WTC11 (cell line): Measurements from ENCODE around the gene TAS1R2. TPM values are rescaled to one million over a fixed set of nuclear protein-coding genes. Genes with fewer than 3 reads are reported as not detected.
A peak's percentile ranks its signal among the peaks of the same experiment; 100 is the strongest.
"Not testable (repeated sequence)": the region's sequence is repeated elsewhere in the genome, so short reads cannot be mapped to it uniquely, and the experiment has no call there.

Experiments
- ATAC-seq: fragments of 200-7000 bp; cut with Tn5 transposase; 2 replicates; pipeline ENCODE4 v1.10.0; 2021; ENCODE audit warnings: mild to moderate bottlenecking, moderate library complexity
- CTCF ChIA-PET: fragments of 300-600 bp; sonication (Branson Sonifier 250); formaldehyde crosslinking; loops from one replicate; lab custom pipeline; 2021; ENCODE audit warnings: antibody characterized with exemption; lab: Charles Lee
- POLR2A ChIA-PET: fragments of 350-600 bp; sonication (Branson Sonifier 250); formaldehyde crosslinking; loops from one replicate; lab custom pipeline; 2021; ENCODE audit warnings: antibody characterized with exemption; lab: Charles Lee
- DNase-seq: peaks from one replicate; pipeline ENCODE4 v3.0.0; 2021; ENCODE audit warnings: low spot score
- H3K27ac Mint-ChIP-seq: 2 replicates; pipeline ENCODE4 v1.8.0; 2021; ENCODE audit warnings: mixed read lengths
- H3K27me3 Mint-ChIP-seq: 2 replicates; pipeline ENCODE4 v1.8.0; 2021; ENCODE audit warnings: low read depth, mild to moderate bottlenecking, moderate library complexity, mixed read lengths
- H3K36me3 Mint-ChIP-seq: 2 replicates; pipeline ENCODE4 v1.8.0; 2021; ENCODE audit warnings: mixed read lengths
- H3K4me1 Mint-ChIP-seq: 2 replicates; pipeline ENCODE4 v1.8.0; 2022; ENCODE audit warnings: mixed read lengths
- H3K4me3 Mint-ChIP-seq: 2 replicates; pipeline ENCODE4 v1.8.0; 2021; ENCODE audit warnings: mild to moderate bottlenecking, moderate library complexity, mixed read lengths
- H3K9me3 Mint-ChIP-seq: 2 replicates; pipeline ENCODE4 v1.8.0; 2021; ENCODE audit warnings: mixed read lengths
- EMX1 ChIP-seq: fragments of 250-450 bp; sonication (Bioruptor Pico); IDR thresholded peaks from 2 replicates; pipeline ENCODE4 v1.8.0; 2021; ENCODE audit warnings: mild to moderate bottlenecking
- FOXK1 ChIP-seq: sonication (generic); formaldehyde crosslinking; IDR thresholded peaks from 2 replicates; pipeline ENCODE4 v1.8.0; 2022; ENCODE audit warnings: mild to moderate bottlenecking, moderate library complexity, missing genetic modification reagents
- GRHL2 ChIP-seq: fragments of 250-450 bp; sonication (Bioruptor Pico); IDR thresholded peaks from 2 replicates; pipeline ENCODE4 v1.8.0; 2022; ENCODE audit warnings: mild to moderate bottlenecking, moderate library complexity; ENCODE audit not compliant: insufficient replicate concordance, severe bottlenecking
- GTF2I ChIP-seq: fragments of 250-450 bp; sonication (Bioruptor Pico); conservative IDR thresholded peaks from 2 replicates; pipeline ENCODE4 v1.4.0; 2021; ENCODE audit warnings: mild to moderate bottlenecking
- NFE2L1 ChIP-seq: sonication (generic); formaldehyde crosslinking; IDR thresholded peaks from 2 replicates; pipeline ENCODE4 v1.8.1; 2023; ENCODE audit warnings: missing genetic modification reagents
- NFYB ChIP-seq: sonication (generic); formaldehyde crosslinking; conservative IDR thresholded peaks from 2 replicates; pipeline ENCODE4 v1.8.0; 2022; ENCODE audit warnings: low read depth, missing genetic modification reagents
- NR2C2 ChIP-seq: sonication (generic); formaldehyde crosslinking; IDR thresholded peaks from 2 replicates; pipeline ENCODE4 v1.8.0; 2022; ENCODE audit warnings: mild to moderate bottlenecking, missing genetic modification reagents
- ZBTB21 ChIP-seq: sonication (generic); formaldehyde crosslinking; IDR thresholded peaks from 2 replicates; pipeline ENCODE4 v1.8.1; 2023; ENCODE audit warnings: mild to moderate bottlenecking, missing genetic modification reagents, borderline replicate concordance
- total RNA-seq: library from RNA; stranded (reverse); gene quantifications from 3 replicates; pipeline ENCODE4 v1.2.3, GENCODE V29; 2021
- TF ChIP-seq, protein P1 (sequence below): sonication (generic); formaldehyde crosslinking; IDR thresholded peaks from 2 replicates; pipeline ENCODE4 v1.8.0; 2022; ENCODE audit warnings: mild to moderate bottlenecking, missing genetic modification reagents
- TF ChIP-seq, protein P2 (sequence below): sonication (generic); formaldehyde crosslinking; IDR thresholded peaks from 2 replicates; pipeline ENCODE4 v1.8.1; 2023; ENCODE audit warnings: mild to moderate bottlenecking, missing genetic modification reagents, moderate library complexity
- TF ChIP-seq, protein P3 (sequence below): sonication (generic); formaldehyde crosslinking; IDR thresholded peaks from 2 replicates; pipeline ENCODE4 v1.8.0; 2022; ENCODE audit warnings: mild to moderate bottlenecking, missing genetic modification reagents
- TF ChIP-seq, protein P4 (sequence below): fragments of 250-450 bp; sonication (Bioruptor Pico); IDR thresholded peaks from 2 replicates; pipeline ENCODE4 v2.1.2; 2022; ENCODE audit warnings: mild to moderate bottlenecking, moderate library complexity
- TF ChIP-seq, protein P5 (sequence below): fragments of 250-450 bp; sonication (Bioruptor Pico); IDR thresholded peaks from 2 replicates; pipeline ENCODE4 v1.9.0; 2021; ENCODE audit warnings: moderate library complexity, mild to moderate bottlenecking, inconsistent platforms, borderline replicate concordance
- TF ChIP-seq, protein P6 (sequence below): sonication (generic); formaldehyde crosslinking; IDR thresholded peaks from 2 replicates; pipeline ENCODE4 v1.8.1; 2023; ENCODE audit warnings: mild to moderate bottlenecking, missing genetic modification reagents
- TF ChIP-seq, protein P7 (sequence below): fragments of 250-450 bp; sonication (Bioruptor Pico); conservative IDR thresholded peaks from 2 replicates; pipeline ENCODE4 v1.9.0; 2021; ENCODE audit warnings: mild to moderate bottlenecking

Gene TAS1R2
- total RNA-seq, 1 experiment from 2014 or later: not detected

DNA sequence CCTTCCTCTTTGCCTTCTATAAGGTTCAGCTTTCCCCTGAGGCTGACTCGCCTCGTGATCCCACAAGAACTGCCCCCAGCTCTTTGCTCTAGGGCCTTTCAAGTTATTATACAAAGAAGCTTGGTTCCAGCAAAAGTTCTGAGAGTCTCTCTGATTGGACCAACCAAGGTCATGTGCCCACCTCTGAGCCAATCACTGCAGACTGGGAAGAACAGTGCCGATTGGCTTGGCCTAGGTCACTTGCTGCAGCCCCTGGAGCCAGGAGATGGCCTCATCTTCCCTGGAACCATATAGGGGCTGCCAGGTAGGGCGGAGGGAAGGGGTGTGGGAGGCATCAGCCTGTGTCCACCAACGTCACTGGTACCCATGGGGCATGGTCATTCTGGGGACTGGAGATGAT lies 22.8 kb downstream of the TAS1R2 start:
- CTCF ChIA-PET: interaction anchor here (1.1 to 2.7 kb wide), 4 partner anchors 16 to 261 kb away, joined by 3 to 10 read pairs (median 6); no protein-coding TSS in a partner anchor
- Mint-ChIP-seq H3K4me1 (no peaks in the 10 kb centered on the region), H3K27ac (no peak overlapping the region)
- ATAC-seq: peak; percentile 66
- TF ChIP-seq EMX1 (no peak), NFYB (CRISPR knock-in tag) (peak; percentile 94), GRHL2 (CRISPR knock-in tag) (no peak)
- TF ChIP-seq, protein P1, sequence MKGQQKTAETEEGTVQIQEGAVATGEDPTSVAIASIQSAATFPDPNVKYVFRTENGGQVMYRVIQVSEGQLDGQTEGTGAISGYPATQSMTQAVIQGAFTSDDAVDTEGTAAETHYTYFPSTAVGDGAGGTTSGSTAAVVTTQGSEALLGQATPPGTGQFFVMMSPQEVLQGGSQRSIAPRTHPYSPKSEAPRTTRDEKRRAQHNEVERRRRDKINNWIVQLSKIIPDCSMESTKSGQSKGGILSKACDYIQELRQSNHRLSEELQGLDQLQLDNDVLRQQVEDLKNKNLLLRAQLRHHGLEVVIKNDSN: peak; percentile 83
- TF ChIP-seq, protein P2, sequence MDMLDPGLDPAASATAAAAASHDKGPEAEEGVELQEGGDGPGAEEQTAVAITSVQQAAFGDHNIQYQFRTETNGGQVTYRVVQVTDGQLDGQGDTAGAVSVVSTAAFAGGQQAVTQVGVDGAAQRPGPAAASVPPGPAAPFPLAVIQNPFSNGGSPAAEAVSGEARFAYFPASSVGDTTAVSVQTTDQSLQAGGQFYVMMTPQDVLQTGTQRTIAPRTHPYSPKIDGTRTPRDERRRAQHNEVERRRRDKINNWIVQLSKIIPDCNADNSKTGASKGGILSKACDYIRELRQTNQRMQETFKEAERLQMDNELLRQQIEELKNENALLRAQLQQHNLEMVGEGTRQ: peak; percentile 91
- TF ChIP-seq, all 79 proteins: peak for 3
- no peak overlapping the region for H3K4me3 Mint-ChIP-seq
- peaks cover 21% of the 10 kb centered on the region for H3K27me3 Mint-ChIP-seq
- H3K9me3 Mint-ChIP-seq: no peaks in the 10 kb centered on the region
- no peak for DNase-seq
- POLR2A ChIA-PET: no interaction called here
- no peaks in the 10 kb centered on the region for H3K36me3 Mint-ChIP-seq

DNA sequence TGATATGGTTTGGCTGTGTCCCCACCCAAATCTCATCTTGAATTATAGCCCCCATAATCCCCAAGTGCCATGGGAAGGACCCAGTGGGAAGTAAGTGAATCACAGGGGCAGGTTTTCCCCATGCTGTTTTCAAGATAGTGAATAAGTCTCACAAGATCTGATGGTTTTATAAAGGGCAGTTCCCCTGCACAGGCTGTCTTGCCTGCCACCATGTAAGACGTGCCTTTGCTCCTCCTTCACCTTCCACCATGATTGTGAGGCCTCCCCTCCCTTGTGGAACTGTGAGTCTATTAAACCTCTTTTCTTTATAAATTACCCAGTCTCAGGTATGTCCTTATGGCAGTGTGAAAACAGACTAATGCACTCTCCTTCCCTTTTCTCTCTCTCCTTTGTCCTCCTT lies 27.1 kb downstream of the TAS1R2 start:
- Mint-ChIP-seq H3K27me3 (peaks cover 35% of the 10 kb centered on the region), H3K9me3 (peaks cover 21% of the 10 kb centered on the region)
- H3K4me1 Mint-ChIP-seq, H3K27ac Mint-ChIP-seq, H3K4me3 Mint-ChIP-seq, POLR2A ChIA-PET, H3K36me3 Mint-ChIP-seq, CTCF ChIA-PET, DNase-seq, ATAC-seq: not testable (repeated sequence)

DNA sequence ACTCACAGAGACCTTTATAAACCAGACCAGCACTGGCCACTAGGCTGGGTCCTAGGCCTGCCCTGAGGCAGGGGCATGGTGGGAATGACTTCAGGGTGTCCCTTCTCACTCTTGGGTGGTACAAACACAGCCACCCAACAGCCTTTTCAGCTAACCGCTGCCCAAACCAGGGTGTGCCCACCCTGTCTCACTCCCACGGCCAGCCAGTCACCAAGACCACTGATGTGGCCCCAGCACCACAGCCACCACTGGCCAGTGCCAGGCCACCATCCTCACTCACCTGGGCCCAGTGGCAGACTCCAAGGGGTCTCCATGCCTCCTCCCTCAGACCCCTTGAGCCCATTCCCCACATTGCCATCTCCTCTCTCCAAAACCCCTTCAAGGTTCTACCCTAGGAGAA lies 27.8 kb downstream of the TAS1R2 start:
- ATAC-seq (no peak), DNase-seq (no peak)
- Mint-ChIP-seq H3K9me3 (peaks cover 28% of the 10 kb centered on the region), H3K4me3 (no peak overlapping the region), H3K27me3 (peaks cover 37% of the 10 kb centered on the region), H3K36me3 (peaks cover 8% of the 10 kb centered on the region), H3K4me1 (no peaks in the 10 kb centered on the region), H3K27ac (no peak overlapping the region)
- CTCF ChIA-PET: no interaction called here
- POLR2A ChIA-PET: no interaction called here
- TF ChIP-seq, protein P3, sequence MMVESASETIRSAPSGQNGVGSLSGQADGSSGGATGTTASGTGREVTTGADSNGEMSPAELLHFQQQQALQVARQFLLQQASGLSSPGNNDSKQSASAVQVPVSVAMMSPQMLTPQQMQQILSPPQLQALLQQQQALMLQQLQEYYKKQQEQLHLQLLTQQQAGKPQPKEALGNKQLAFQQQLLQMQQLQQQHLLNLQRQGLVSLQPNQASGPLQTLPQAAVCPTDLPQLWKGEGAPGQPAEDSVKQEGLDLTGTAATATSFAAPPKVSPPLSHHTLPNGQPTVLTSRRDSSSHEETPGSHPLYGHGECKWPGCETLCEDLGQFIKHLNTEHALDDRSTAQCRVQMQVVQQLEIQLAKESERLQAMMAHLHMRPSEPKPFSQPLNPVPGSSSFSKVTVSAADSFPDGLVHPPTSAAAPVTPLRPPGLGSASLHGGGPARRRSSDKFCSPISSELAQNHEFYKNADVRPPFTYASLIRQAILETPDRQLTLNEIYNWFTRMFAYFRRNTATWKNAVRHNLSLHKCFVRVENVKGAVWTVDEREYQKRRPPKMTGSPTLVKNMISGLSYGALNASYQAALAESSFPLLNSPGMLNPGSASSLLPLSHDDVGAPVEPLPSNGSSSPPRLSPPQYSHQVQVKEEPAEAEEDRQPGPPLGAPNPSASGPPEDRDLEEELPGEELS (CRISPR knock-in tag): no peak
- TF ChIP-seq, protein P4, sequence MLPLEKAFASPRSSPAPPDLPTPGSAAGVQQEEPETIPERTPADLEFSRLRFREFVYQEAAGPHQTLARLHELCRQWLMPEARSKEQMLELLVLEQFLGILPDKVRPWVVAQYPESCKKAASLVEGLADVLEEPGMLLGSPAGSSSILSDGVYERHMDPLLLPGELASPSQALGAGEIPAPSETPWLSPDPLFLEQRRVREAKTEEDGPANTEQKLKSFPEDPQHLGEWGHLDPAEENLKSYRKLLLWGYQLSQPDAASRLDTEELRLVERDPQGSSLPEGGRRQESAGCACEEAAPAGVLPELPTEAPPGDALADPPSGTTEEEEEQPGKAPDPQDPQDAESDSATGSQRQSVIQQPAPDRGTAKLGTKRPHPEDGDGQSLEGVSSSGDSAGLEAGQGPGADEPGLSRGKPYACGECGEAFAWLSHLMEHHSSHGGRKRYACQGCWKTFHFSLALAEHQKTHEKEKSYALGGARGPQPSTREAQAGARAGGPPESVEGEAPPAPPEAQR: no peak
- TF ChIP-seq, protein P5, sequence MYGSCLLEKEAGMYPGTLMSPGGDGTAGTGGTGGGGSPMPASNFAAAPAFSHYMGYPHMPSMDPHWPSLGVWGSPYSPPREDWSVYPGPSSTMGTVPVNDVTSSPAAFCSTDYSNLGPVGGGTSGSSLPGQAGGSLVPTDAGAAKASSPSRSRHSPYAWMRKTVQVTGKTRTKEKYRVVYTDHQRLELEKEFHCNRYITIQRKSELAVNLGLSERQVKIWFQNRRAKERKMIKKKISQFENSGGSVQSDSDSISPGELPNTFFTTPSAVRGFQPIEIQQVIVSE (CRISPR knock-in tag): no peak
- TF ChIP-seq FOXK1 (CRISPR knock-in tag) (no peak), NFE2L1 (CRISPR knock-in tag) (no peak), NR2C2 (CRISPR knock-in tag) (no peak), GTF2I (CRISPR knock-in tag) (no peak), ZBTB21 (CRISPR knock-in tag) (no peak)
- TF ChIP-seq, protein P6, sequence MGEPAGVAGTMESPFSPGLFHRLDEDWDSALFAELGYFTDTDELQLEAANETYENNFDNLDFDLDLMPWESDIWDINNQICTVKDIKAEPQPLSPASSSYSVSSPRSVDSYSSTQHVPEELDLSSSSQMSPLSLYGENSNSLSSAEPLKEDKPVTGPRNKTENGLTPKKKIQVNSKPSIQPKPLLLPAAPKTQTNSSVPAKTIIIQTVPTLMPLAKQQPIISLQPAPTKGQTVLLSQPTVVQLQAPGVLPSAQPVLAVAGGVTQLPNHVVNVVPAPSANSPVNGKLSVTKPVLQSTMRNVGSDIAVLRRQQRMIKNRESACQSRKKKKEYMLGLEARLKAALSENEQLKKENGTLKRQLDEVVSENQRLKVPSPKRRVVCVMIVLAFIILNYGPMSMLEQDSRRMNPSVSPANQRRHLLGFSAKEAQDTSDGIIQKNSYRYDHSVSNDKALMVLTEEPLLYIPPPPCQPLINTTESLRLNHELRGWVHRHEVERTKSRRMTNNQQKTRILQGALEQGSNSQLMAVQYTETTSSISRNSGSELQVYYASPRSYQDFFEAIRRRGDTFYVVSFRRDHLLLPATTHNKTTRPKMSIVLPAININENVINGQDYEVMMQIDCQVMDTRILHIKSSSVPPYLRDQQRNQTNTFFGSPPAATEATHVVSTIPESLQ (CRISPR knock-in tag): no peak
- TF ChIP-seq, protein P7, sequence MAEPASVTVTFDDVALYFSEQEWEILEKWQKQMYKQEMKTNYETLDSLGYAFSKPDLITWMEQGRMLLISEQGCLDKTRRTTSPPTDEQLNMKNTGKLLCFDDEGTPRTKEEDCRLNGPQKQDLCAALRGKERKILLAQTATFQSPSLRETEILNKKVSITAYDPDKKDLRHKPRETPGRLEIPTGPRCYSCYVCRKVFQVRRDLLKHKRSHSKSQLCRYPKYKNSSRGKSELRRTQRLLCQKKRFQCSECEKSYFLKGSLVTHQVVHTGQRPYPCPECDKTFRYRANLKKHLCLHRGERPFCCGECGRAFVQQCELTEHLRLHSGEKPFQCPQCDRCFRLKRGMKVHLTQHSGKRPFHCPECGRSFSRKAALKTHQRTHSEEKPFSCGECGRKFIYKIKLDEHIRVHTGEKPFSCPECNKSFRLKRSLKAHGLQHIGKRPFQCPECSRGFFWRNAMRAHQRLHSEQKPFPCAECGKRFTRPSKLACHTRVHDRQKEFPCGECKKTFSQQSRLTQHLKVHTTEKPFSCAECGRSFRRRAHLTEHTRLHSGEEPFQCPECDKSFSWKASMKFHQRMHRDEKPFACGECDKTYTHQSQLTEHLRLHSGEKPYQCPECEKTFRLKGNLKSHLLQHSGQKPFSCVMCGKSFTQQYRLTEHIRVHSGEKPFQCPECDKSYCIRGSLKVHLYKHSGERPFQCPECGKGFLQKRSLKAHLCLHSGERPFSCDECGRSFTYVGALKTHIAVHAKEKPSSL (CRISPR knock-in tag): no peak
- TF ChIP-seq, all 79 proteins: peak for 0
